ENCODE data around the gene RARB.

The RARB gene

DNA sequence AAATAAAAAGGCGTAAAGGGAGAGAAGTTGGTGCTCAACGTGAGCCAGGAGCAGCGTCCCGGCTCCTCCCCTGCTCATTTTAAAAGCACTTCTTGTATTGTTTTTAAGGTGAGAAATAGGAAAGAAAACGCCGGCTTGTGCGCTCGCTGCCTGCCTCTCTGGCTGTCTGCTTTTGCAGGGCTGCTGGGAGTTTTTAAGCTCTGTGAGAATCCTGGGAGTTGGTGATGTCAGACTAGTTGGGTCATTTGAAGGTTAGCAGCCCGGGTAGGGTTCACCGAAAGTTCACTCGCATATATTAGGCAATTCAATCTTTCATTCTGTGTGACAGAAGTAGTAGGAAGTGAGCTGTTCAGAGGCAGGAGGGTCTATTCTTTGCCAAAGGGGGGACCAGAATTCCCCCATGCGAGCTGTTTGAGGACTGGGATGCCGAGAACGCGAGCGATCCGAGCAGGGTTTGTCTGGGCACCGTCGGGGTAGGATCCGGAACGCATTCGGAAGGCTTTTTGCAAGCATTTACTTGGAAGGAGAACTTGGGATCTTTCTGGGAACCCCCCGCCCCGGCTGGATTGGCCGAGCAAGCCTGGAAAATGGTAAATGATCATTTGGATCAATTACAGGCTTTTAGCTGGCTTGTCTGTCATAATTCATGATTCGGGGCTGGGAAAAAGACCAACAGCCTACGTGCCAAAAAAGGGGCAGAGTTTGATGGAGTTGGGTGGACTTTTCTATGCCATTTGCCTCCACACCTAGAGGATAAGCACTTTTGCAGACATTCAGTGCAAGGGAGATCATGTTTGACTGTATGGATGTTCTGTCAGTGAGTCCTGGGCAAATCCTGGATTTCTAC is at the start of gene RARB:
TSS of gene RARB (plus strand) at position 322 of the 847 bp plus-strand sequence. CDS start at position 791, 469 bp downstream.
- peak; percentile 86 for DNase-seq (ENCODE audit: low spot score)

GRCh38 chr3:25378786-25379311 is 49.2 kb upstream of the RARB start:
- DNase-seq (ENCODE audit: low spot score), result no peak

- no peak for DNase-seq (ENCODE audit: low spot score)
Measured at GRCh38 chr3:25380222-25380739, 47.8 kb upstream of the RARB start.

- no peak for DNase-seq (ENCODE audit: low spot score)
Measured at GRCh38 chr3:25381083-25381482, 47.0 kb upstream of the RARB start.

- peak; percentile 76 for DNase-seq (ENCODE audit: low spot score)
Measured at GRCh38 chr3:25384471-25384870, 43.6 kb upstream of the RARB start.

DNA sequence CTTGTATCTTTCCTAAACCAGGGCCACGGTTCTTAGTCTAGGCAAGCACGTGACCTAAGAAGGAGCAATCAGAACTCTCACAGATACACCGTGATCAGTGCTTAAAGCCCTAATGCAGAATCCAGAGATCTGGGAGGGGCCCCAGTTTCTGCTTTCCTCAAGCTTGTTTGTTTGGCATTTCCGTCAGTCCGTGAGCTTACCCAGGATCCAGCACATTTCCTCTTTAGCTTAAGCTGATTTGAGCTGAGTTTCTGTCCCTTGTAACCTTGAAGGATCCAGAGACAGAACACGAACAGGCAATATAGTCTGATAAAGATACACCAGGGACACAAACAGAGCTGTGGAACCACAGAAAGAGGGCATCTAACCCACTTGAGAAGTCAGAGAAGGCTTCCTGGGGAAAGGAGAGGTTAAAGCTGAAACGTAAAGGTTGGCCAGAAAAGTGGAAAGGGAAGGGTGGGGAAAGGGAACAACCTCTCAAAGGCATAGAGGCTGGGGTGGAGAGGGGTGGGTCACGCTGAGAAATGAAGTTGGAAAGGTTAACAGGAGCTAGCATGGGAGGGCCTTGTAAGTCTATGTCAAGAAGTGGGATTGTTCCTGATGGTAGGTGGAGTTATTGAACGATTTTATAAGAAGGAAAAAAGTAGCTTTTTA is 42.1 kb upstream of the RARB start:
- DNase-seq (ENCODE audit: low spot score), result no peak

- DNase-seq (ENCODE audit: low spot score), result peak; percentile 79
Measured at GRCh38 chr3:25386686-25387255, 41.3 kb upstream of the RARB start.

- no peak for DNase-seq (ENCODE audit: low spot score)
Measured at GRCh38 chr3:25390605-25391004, 37.5 kb upstream of the RARB start.

- no peak for DNase-seq (ENCODE audit: low spot score)
Measured at GRCh38 chr3:25396251-25396650, 31.8 kb upstream of the RARB start.

- DNase-seq (ENCODE audit: low spot score), result no peak
Measured at GRCh38 chr3:25396686-25397085, 31.4 kb upstream of the RARB start.

DNA sequence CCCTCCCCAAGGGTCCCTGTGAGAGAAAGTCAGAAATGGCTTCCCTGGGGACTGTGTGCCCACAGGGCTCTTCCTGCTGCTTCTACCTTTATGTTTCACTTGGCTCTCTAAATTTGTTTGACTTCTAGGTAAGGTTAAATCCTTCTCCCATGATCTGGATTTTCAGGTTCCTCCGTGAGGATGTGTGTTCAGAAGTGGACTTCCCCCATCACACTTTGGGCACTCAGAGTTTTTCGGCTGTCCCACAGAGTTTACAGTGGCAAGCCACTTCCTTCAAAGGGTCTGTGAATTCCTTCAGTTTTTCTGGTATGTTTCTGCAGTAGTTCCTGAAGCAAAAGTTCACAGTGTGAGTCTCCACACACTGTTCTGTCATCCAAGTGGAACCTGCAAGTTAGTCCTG is 30.9 kb upstream of the RARB start:
- no peak for DNase-seq (ENCODE audit: low spot score)

GRCh38 chr3:25400587-25400986 is 27.5 kb upstream of the RARB start:
- no peak for DNase-seq (ENCODE audit: low spot score)

- no peak for DNase-seq (ENCODE audit: low spot score)
Measured at GRCh38 chr3:25403968-25404367, 24.1 kb upstream of the RARB start.

- no peak for DNase-seq (ENCODE audit: low spot score)
Measured at GRCh38 chr3:25404569-25404968, 23.5 kb upstream of the RARB start.

DNA sequence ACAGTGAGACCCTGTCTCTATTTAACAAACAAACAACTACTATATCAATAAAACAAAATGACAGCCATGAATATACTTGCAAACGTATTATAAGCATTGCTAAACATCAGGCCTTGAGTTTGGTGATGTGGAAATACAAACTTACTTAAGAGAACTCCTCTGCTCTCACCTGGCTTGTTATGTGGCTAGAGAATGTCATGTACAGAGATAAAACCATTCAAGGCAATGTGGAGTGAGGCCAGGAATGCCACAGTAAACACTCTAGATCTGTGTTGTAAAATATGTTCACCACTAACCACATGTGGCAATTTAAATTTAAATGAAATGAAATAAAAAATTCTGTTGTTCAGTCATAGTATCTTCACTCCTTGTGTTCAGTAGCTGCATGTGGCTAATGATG is 22.7 kb upstream of the RARB start:
- DNase-seq (ENCODE audit: low spot score), result no peak

- DNase-seq (ENCODE audit: low spot score), result no peak
Measured at GRCh38 chr3:25410703-25411102, 17.4 kb upstream of the RARB start.

DNA sequence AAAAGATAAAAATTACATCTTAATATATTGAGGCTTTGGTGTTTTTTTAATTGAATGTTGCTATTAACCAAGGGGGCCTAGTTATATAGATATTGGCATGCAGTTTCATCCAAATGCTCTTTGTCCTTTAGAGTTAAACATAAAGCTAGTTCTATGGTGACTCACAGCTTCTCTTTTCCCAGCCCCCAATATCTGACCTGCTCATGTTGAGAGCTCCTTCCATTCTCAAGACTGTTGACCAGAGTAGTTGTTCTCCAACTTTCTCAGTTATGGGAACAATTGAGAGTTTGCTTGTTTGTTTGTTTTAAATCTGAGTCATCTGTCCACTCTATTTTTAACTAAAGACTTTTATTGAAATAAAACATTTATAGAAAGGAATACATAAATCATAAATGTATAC is 15.8 kb upstream of the RARB start:
- DNase-seq (ENCODE audit: low spot score), result no peak

- DNase-seq (ENCODE audit: low spot score), result no peak
Measured at GRCh38 chr3:25416176-25416575, 11.9 kb upstream of the RARB start.

DNA sequence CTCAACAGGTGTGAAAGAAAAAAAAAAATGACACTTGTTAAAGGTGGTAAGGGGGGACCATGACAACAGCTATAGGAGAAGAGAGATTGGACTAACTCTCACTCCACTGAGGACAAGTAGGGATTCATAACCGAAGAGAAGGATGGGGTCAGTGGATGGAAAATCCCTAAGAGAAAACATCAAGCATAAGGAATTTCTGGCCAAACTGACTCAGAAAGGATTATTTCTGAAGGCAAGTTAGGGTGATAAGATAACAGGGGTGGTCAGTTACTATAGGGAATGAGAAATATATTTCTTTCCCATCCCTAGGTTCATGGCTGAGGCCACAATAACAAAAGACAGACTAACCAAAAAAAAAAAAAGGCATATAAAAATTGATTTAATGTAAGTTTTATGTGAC is 9.5 kb upstream of the RARB start:
- DNase-seq (ENCODE audit: low spot score), result no peak

- no peak for DNase-seq (ENCODE audit: low spot score)
Measured at GRCh38 chr3:25419251-25419650, 8.8 kb upstream of the RARB start.

DNA sequence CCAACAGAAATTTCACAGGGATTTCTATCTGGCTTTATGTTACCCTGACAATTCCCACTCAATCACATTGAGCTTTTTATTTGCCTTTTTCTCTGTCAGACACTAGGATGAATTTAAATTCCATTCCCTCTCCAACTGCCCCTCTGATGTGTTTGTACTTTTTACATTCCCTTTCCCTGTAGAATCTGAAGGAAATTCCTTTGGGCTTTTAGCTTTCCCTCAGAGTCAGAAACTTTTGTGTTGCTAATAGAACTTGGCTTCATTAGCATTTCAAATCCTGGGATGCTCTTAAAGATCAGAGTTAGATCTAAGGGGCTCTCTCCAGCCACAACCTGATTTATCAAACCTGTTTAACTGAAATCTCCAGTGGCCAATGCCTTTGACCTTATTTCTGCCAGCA is 7.9 kb upstream of the RARB start:
- DNase-seq (ENCODE audit: low spot score), result no peak

GRCh38 chr3:25420885-25421284 is 7.2 kb upstream of the RARB start:
- no peak for DNase-seq (ENCODE audit: low spot score)

DNA sequence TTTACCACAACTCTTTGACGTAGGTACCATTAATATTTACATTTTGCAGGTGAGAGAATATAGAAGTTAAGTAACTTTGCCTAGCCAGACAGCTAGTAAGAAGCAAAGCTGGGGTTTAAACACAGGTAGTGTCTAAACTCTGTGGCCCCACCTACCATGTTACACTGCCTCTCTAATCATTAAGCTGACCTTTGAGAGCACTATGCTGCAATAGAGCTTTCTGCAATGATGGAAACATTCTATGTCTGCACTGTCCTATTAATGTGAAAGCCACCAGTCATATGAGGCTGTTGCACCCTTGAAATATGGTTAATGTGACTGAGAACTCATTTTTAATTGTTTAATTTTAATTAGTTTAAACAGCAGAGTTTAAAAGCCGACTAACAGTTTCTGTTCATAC is 6.3 kb upstream of the RARB start:
- no peak for DNase-seq (ENCODE audit: low spot score)
